Ishikawa (cell line): Measurements from ENCODE around the gene MAP4K3.

Experiments
- CEBPB ChIP-seq: IDR thresholded peaks from 2 replicates; pipeline ENCODE4 v1.6.1; 2012
- CREB1 ChIP-seq: IDR thresholded peaks from 2 replicates; pipeline ENCODE4 v1.6.1; 2012; ENCODE audit warnings: low read depth
- EGR1 ChIP-seq: IDR thresholded peaks from 2 replicates; pipeline ENCODE4 v1.6.1; 2012
- EP300 ChIP-seq: IDR thresholded peaks from 2 replicates; pipeline ENCODE4 v1.6.1; 2012; ENCODE audit warnings: borderline replicate concordance
- FOXM1 ChIP-seq: IDR thresholded peaks from 2 replicates; pipeline ENCODE4 v1.6.1; 2012; ENCODE audit warnings: low read depth, borderline replicate concordance
- MAX ChIP-seq: IDR thresholded peaks from 2 replicates; pipeline ENCODE4 v1.6.1; 2012
- NFIC ChIP-seq: IDR thresholded peaks from 2 replicates; pipeline ENCODE4 v1.6.1; 2012
- RAD21 ChIP-seq: IDR thresholded peaks from 2 replicates; pipeline ENCODE4 v1.6.1; 2012; ENCODE audit warnings: low read depth
- TAF1 ChIP-seq: IDR thresholded peaks from 2 replicates; pipeline ENCODE4 v1.6.1; 2012; ENCODE audit warnings: low read depth, mild to moderate bottlenecking
- TCF12 ChIP-seq: IDR thresholded peaks from 2 replicates; pipeline ENCODE4 v1.6.1; 2012; ENCODE audit warnings: low read depth
- TEAD4 ChIP-seq: IDR thresholded peaks from 2 replicates; pipeline ENCODE4 v1.6.1; 2012
- YY1 ChIP-seq: IDR thresholded peaks from 2 replicates; pipeline ENCODE4 v1.6.1; 2012; ENCODE audit warnings: low read depth
- ZBTB7A ChIP-seq: IDR thresholded peaks from 2 replicates; pipeline ENCODE4 v1.6.1; 2012; ENCODE audit warnings: low read depth
- TF ChIP-seq, protein P1 (sequence below): IDR thresholded peaks from 2 replicates; pipeline ENCODE4 v1.6.1; 2012; ENCODE audit warnings: low read depth, mild to moderate bottlenecking
- TF ChIP-seq, protein P2 (sequence below): IDR thresholded peaks from 2 replicates; pipeline ENCODE4 v1.6.1; 2012

MAP4K3 gene

GRCh38 chr2:39283561-39283960 is 153.5 kb downstream of the MAP4K3 start:
- TF ChIP-seq ZBTB7A (no peak), CEBPB (no peak), EGR1 (no peak), NFIC (no peak), CREB1 (no peak), RAD21 (no peak), EP300 (no peak), TCF12 (no peak)
- TF ChIP-seq, protein P1, sequence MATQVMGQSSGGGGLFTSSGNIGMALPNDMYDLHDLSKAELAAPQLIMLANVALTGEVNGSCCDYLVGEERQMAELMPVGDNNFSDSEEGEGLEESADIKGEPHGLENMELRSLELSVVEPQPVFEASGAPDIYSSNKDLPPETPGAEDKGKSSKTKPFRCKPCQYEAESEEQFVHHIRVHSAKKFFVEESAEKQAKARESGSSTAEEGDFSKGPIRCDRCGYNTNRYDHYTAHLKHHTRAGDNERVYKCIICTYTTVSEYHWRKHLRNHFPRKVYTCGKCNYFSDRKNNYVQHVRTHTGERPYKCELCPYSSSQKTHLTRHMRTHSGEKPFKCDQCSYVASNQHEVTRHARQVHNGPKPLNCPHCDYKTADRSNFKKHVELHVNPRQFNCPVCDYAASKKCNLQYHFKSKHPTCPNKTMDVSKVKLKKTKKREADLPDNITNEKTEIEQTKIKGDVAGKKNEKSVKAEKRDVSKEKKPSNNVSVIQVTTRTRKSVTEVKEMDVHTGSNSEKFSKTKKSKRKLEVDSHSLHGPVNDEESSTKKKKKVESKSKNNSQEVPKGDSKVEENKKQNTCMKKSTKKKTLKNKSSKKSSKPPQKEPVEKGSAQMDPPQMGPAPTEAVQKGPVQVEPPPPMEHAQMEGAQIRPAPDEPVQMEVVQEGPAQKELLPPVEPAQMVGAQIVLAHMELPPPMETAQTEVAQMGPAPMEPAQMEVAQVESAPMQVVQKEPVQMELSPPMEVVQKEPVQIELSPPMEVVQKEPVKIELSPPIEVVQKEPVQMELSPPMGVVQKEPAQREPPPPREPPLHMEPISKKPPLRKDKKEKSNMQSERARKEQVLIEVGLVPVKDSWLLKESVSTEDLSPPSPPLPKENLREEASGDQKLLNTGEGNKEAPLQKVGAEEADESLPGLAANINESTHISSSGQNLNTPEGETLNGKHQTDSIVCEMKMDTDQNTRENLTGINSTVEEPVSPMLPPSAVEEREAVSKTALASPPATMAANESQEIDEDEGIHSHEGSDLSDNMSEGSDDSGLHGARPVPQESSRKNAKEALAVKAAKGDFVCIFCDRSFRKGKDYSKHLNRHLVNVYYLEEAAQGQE: no peak

DNA sequence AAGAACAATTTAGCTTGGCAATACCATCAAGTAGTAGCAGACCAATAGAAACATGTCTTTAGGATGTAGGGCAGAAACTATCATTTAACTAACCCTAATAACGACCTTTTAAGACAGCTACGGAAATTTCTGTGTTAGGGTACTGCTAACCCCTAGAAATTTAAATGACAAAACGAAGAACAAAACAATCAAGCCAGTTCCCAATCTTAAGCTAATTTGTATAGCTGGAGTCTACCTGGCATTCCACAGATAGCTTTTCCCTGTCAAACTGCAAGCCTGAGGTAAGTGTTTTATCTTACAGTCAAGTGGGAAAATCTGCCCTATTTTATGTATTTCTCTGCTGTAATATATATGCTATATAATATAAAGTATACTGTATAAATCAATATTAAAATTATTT is 155.7 kb downstream of the MAP4K3 start:
- TF ChIP-seq RAD21: no peak

DNA sequence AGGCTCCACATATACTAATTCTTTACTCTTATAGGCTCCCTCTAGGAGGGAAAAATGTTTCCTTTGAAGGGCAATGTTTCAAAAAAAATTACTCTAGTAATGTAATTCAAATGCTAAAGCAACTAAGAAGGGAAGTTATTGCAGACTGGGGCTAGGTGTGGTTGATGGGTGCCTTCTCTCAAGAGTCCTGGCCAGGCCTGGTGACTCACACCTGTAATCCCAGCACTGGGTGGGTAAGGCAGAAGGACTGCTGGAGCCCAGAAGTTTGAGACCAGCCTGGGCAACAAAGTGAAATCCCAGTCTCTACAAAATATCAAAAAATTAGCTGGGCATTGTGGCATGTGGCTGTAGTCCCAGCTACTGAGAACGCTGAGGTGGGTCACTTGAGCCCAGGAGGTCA is 162.1 kb downstream of the MAP4K3 start:
- TF ChIP-seq CREB1 (no peak), TEAD4 (no peak), MAX (no peak), FOXM1 (no peak), TCF12 (no peak), NFIC (no peak), EP300 (no peak), CEBPB (no peak), ZBTB7A (no peak)

GRCh38 chr2:39269941-39270340 is 167.1 kb downstream of the MAP4K3 start:
- TF ChIP-seq MAX: no peak
- TF ChIP-seq EGR1: no peak
- no peak for TF ChIP-seq RAD21
- no peak for TF ChIP-seq FOXM1
- TF ChIP-seq EP300: no peak
- TF ChIP-seq ZBTB7A: no peak
- no peak for TF ChIP-seq NFIC

DNA sequence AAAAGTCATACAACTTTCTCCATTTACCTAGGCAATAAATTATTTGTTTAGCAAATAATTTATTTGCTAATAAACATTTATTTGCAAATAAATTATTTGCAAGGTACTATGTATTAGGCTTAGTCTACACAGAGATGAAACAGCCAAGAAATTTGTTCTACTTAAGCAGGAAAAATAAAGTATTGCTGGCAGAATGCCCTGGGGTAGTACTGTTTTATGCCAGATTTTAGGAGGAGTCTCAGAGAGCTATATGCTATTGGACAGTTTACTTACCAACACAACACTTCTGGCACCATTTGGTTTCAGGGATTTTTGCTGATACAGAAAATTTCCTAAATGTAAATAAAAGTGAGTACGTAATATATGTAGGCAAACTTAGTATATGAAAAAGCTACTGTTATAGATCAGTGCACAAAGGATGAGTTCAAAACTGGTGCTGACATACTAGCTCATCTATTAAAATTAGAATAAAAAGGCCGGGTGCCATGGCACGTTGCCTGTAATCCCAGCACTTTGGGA is 170.1 kb downstream of the MAP4K3 start:
- no peak for TF ChIP-seq CEBPB
- TF ChIP-seq YY1: no peak
- TF ChIP-seq MAX: no peak
- TF ChIP-seq CREB1: no peak
- no peak for TF ChIP-seq NFIC
- TF ChIP-seq EP300: no peak
- no peak for TF ChIP-seq FOXM1
- TF ChIP-seq TAF1: no peak
- no peak for TF ChIP-seq TCF12
- no peak for TF ChIP-seq RAD21
- TF ChIP-seq ZBTB7A: no peak
- TF ChIP-seq, protein P2, sequence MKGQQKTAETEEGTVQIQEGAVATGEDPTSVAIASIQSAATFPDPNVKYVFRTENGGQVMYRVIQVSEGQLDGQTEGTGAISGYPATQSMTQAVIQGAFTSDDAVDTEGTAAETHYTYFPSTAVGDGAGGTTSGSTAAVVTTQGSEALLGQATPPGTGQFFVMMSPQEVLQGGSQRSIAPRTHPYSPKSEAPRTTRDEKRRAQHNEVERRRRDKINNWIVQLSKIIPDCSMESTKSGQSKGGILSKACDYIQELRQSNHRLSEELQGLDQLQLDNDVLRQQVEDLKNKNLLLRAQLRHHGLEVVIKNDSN: no peak
- TF ChIP-seq, protein P1: no peak

DNA sequence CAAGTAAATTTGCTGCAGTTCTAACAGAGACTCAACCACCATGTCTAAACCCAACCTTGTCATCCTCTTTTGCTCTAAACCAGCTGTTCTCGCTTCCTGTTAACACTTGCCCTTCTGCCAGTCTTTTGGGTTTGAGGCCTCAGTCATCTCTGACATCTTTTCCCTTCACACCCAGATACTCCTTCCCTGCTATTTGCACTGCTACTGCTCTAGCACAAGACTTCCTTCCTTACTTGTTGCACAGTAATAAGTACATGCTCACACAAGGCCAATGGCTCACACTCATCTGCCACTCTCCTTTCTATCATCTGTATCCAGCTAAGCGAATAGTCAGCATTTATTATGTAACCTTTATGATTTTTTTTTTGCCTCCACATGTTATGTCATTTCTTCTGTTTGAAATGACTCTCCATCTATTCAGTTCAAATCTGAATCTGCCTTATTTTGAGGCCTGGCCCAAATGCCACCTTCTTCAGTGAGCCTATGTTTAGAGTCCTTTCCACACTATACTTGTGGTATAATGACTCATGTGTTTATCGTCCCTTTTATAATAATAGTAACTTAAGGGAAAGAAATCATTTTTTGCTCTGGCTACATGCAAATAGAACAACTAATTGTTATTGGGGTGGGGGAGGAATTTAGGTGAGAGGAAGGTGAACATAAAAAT is 170.8 kb downstream of the MAP4K3 start:
- no peak for TF ChIP-seq EP300
- no peak for TF ChIP-seq CREB1
- TF ChIP-seq, protein P2: no peak
- no peak for TF ChIP-seq EGR1
